IPS DF 4.7 (cell line): Measurements from ENCODE around the gene PRKD1.
"Not testable (repeated sequence)": the region's sequence is repeated elsewhere in the genome, so short reads cannot be mapped to it uniquely, and the experiment has no call there.

ENCODE experiments used
- DNase-seq: peaks from one replicate; pipeline ENCODE4 v3.0.0-alpha.2; 2013; ENCODE audit warnings: low spot score; ENCODE audit errors: extremely low read depth

PRKD1 gene

DNA sequence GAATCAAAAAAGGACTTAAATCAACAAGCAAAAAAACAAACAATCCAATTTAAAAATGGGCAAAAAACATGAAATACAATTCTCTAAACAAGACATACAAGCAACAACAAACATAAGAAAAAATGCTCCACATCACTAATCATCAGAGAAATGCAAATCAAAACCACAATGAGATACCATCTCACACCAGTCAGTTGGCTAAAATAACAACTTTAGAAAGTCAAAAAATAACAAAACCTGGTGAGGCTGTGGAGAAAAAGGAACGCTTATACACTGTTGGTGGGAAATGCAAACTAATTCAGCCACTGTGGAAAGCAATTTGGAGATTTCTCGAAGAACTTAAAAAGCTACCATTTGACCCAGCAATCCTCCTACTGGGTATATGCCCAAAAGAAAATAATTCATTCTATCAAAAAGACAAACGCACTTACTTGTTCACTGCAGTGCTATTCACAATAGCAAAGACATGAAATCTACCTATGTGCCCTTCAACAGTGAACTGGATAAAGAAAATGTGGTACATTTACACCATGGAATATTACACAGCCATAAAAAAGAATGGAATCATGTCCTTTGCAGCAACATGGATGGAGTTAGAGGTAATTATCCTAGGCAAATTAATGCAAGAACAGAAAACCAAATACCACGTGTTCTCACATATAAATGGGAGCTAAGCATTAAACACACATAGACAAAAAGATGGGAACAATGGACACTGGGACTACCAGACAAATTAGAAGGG is 26.9 kb downstream of the PRKD1 start:
- DNase-seq = no peak

GRCh38 chr14:29898470-29898869 is 29.2 kb downstream of the PRKD1 start:
- DNase-seq = no peak

GRCh38 chr14:29897181-29897580 is 30.5 kb downstream of the PRKD1 start:
- no peak for DNase-seq

GRCh38 chr14:29896354-29896821 is 31.3 kb downstream of the PRKD1 start:
- no peak for DNase-seq

GRCh38 chr14:29895591-29896083 is 32.0 kb downstream of the PRKD1 start:
- DNase-seq = no peak

- no peak for DNase-seq
Observed at GRCh38 chr14:29893989-29894388, 33.7 kb downstream of the PRKD1 start.

DNA sequence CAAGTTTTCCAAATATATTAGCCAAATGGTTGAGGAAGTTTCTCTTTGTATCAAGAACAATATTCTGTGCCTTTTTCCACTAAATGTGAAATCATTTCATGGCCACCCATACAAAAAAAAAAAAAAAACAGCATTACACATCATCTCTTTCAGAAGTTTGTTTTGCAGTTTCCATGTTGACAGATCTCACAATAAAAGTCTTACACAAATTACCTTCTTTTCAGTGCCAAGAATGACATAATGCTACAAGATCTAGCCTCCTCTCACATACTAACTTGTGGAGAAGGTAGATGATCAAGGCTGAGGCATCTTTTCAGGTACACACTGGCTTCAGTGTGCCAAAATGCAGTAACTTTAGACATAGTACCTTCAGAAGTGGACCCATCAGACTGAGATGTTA is 35.3 kb downstream of the PRKD1 start:
- no peak for DNase-seq

DNA sequence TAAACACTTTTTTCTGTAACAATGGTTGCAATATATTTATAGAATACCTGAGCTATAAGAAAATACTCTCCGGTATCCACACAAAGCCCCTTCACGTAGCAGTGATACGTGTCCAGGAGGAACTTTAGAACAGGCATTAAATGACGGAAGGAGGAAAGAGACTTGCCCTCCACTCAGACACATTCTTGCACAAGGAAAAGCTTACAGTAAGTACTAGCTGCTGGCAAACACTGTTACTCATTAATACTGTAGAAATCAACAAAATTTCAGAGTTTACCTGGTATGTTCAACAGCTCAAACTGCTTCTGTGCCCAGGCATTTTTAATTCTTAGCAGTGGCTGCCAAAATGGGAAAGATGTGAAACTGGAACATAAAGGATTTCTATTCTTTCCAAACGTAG is 41.7 kb downstream of the PRKD1 start:
- DNase-seq = no peak

DNA sequence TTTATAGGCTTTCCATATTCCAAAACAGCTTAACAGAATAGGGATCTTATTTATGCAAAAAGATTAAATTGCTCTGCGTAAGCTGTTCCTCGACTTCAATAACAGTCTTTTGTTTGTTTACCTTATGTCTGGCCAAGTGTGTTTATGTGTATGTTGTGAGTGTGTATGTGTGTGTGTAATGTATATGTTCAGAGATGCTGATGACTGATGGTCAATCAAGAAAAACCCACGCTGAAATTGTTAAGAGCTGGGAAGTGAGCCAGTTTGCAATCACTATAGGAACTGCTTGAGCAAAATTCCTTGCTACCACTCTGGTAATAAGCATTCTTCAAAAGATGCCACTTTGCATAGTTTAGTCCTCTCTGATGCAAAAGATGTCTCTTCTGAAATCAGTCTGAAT is 59.6 kb downstream of the PRKD1 start:
- no peak for DNase-seq

- DNase-seq = no peak
Observed at GRCh38 chr14:29865299-29865698, 62.3 kb downstream of the PRKD1 start.

- no peak for DNase-seq
Observed at GRCh38 chr14:29861996-29862395, 65.7 kb downstream of the PRKD1 start.

GRCh38 chr14:29858299-29858698 is 69.3 kb downstream of the PRKD1 start:
- DNase-seq = no peak

GRCh38 chr14:29857551-29857950 is 70.1 kb downstream of the PRKD1 start:
- DNase-seq = no peak

DNA sequence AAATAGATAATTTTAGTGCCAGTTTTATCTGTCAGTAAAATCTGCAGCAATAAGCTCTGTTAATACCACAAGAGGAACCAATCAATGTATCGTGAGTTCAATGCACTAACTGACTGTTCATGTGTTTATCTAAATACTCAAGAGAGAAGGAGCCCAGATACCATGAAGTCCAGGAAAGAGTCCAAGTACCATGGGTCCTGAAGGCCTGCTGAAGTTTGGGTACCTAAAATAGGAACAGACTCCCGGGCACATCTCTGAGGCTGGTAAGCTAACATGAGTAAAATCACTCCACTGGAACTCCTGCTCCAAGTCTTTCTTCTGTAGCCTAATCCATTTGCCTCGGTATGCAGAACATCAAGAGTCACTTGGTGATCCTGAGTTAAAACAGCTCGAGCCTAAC is 71.1 kb downstream of the PRKD1 start:
- DNase-seq = no peak

DNA sequence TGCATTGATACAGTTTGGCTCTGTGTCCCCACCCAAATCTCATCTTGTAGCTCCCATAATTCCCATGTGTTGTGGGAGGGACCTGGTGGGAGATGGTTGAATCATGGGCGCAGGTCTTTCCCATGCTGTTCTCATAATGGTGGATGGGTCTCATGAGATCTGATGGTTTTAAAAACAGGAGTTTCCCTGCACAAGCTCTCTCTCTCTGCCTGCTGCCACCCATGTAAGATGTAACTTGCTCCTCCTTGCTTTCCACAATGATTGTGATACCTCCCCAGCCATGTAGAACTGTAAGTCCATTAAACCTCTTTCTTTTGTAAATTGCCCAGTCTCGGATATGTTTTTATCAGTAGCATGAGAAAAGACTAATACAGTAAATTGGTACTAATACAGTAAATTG is 74.0 kb downstream of the PRKD1 start:
- DNase-seq = not testable (repeated sequence)

GRCh38 chr14:29853272-29853671 is 74.4 kb downstream of the PRKD1 start:
- no peak for DNase-seq

DNA sequence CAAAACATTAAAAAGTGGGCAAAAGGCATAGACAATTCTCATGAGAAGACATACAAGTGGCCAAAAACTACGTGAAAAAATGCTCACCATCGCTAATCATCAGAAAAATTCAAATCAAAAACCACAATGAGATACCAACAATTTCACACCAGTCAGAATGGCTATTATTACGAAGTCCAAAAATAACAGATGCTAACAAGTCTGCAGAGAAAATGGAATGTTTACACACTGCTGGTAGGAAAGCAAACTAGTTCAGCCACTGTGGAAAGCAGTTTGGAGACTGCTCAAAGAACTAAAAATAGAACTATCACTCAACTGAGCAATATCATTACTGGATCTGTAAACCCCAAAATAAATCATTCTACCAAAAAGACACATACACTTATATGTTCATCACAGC is 76.2 kb downstream of the PRKD1 start:
- no peak for DNase-seq

DNA sequence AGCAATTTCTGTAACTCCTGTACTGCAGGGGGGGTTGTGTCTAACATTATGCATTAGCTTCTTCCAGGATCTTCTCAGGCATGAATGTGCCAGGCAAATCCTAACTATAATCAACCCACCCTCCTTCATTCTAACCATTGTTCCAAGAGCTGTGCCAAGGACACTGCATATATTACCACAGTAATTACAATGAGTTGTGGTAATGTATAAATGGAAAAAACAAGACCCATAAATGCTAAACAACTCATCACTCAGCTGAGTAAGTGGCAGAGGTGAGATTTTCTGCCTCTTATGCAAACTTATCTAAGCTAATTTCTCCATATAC is 80.6 kb downstream of the PRKD1 start:
- DNase-seq = no peak

- DNase-seq = no peak
Observed at GRCh38 chr14:29846339-29847055, 81.2 kb downstream of the PRKD1 start.

DNA sequence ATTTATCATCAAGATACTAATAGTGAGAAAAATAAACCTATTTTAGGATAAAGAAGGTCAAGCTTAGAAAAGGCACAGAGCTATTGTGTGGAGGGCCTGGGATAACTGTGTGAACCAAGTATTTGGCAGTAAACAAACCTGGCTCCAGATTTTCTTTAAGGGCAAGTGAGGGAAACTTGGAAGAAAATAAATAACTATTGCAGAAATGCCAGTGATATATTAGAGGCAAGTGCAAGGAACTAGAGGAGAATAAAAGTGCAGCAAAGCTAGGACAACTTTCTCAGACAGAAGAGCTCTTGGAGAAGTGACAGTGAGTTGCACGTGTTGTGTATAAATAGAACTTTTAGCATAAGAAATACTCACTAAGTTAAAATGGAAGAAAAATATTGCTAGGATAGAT is 83.7 kb downstream of the PRKD1 start:
- no peak for DNase-seq

DNA sequence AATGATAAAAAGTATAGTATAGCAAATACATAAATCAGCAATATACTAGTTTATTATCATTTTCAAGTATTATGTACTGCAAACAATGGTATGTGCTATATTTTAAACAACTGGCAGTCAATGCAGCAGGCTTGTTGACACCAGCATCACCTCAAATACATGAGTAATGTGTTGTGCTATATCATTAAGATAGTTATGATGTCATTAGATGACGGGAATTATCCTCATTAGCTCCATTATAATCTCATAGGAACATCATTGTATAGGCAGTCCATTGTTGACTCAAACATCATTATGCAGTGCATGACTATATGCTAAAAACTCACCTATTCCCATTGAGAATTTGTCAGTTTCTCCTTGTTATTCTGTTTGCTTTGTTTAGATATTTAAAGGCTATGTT is 85.4 kb downstream of the PRKD1 start:
- no peak for DNase-seq

- not testable (repeated sequence) for DNase-seq
Observed at GRCh38 chr14:29840369-29840892, 87.2 kb downstream of the PRKD1 start.

GRCh38 chr14:29839691-29840090 is 88.0 kb downstream of the PRKD1 start:
- not testable (repeated sequence) for DNase-seq
